HCT116 (cell line): ENCODE data around the gene CDC42BPB.

Experiments
- CEBPB ChIP-seq: IDR thresholded peaks from 2 replicates; pipeline ENCODE4 v1.6.1; 2012; ENCODE audit warnings: low read depth
- EGR1 ChIP-seq: IDR thresholded peaks from 2 replicates; pipeline ENCODE4 v1.6.1; 2012; ENCODE audit warnings: low read depth
- ELF1 ChIP-seq: IDR thresholded peaks from 2 replicates; pipeline ENCODE4 v1.6.1; 2012; ENCODE audit warnings: low read depth, borderline replicate concordance
- FOSL1 ChIP-seq: IDR thresholded peaks from 2 replicates; pipeline ENCODE4 v1.6.1; 2012; ENCODE audit warnings: low read depth
- POLR2A ChIP-seq: IDR thresholded peaks from 2 replicates; pipeline ENCODE4 v1.7.0; 2011; ENCODE audit warnings: borderline replicate concordance; ENCODE audit not compliant: insufficient read depth, insufficient read length; ENCODE audit errors: extremely low read depth
- POLR2AphosphoS5 ChIP-seq: IDR thresholded peaks from 2 replicates; pipeline ENCODE4 v1.6.1; 2011; ENCODE audit warnings: mild to moderate bottlenecking, low read depth, low read length, moderate library complexity
- SIN3A ChIP-seq: IDR thresholded peaks from 2 replicates; pipeline ENCODE4 v1.6.1; 2012; ENCODE audit warnings: low read depth
- SP1 ChIP-seq: IDR thresholded peaks from 2 replicates; pipeline ENCODE4 v1.6.1; 2012; ENCODE audit warnings: low read depth
- TCF7L2 ChIP-seq: IDR thresholded peaks from 2 replicates; pipeline ENCODE4 v1.7.0; 2011; ENCODE audit warnings: borderline replicate concordance, inconsistent platforms; ENCODE audit not compliant: insufficient read depth, insufficient read length; ENCODE audit errors: extremely low read depth
- TF ChIP-seq, protein P1 (sequence below), 3 experiments: fragments of 200-600 bp in 1 of 3; sonication (generic) in 1 of 3; IDR thresholded peaks in 2 of 3; conservative IDR thresholded peaks in 1 of 3; 2 replicates each; pipeline ENCODE4 v1.5.1; 2012 to 2017; ENCODE audit warnings: low read depth in 2 of 3, low read length in 2 of 3, antibody characterized with exemption in 1 of 3, borderline replicate concordance in 1 of 3, control low read depth in 1 of 3, mild to moderate bottlenecking in 1 of 3, mixed read lengths in 1 of 3, mixed run types in 1 of 3, moderate library complexity in 1 of 3; ENCODE audit not compliant: insufficient read depth in 1 of 3

DNA sequence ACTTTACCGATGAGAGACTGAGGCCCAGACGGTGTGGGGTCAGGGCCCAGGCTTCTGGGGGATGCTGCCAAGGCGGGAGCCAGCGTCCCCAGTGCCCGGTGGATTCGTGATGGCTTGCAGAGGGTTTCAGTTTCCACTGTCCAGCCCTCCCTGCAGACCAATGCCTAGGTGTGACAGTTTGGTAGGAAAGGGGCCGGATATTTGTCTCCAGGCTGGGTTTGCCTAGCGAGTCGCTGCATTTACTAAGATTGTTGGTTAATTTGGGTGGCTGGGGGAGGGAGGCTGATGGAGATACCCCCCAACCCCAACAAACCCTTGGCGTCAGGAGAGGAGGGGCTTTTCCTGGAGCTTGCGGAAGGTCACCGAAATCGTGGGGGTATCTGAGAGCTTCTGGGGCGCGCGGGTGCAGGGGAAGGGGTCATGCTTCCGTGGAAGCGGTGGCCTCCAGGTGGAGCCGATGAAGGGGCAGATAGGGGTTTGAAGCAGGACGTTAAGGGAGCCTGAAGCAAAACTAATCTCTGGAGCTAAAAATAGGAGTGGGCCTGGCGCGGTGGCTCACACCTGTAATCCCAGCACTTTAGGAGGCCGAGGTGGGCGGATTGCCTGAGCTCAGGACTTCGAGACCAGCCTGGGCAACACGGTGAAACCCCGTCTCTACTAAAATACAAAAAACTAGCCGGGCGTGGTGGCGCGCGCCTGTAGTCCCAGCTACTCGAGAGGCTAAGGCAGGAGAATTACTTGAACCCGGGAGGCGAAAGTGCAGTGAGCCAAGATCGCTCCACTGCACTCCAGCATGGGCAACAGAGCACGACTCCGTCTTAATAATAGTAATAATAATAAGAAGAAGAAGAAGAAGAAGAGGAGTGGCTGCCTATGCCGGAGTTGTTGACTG lies 1.1 kb upstream of the CDC42BPB start:
- TF ChIP-seq, protein P1, sequence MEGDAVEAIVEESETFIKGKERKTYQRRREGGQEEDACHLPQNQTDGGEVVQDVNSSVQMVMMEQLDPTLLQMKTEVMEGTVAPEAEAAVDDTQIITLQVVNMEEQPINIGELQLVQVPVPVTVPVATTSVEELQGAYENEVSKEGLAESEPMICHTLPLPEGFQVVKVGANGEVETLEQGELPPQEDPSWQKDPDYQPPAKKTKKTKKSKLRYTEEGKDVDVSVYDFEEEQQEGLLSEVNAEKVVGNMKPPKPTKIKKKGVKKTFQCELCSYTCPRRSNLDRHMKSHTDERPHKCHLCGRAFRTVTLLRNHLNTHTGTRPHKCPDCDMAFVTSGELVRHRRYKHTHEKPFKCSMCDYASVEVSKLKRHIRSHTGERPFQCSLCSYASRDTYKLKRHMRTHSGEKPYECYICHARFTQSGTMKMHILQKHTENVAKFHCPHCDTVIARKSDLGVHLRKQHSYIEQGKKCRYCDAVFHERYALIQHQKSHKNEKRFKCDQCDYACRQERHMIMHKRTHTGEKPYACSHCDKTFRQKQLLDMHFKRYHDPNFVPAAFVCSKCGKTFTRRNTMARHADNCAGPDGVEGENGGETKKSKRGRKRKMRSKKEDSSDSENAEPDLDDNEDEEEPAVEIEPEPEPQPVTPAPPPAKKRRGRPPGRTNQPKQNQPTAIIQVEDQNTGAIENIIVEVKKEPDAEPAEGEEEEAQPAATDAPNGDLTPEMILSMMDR (IDR thresholded peaks at IDR 0.05 in 2 of 3, conservative IDR thresholded peaks at IDR 0.05 in 1 of 3; ENCODE audit: borderline replicate concordance in 1 of 3, insufficient read depth in 1 of 3, low read depth in 2 of 3, low read length in 2 of 3), result no peak
- no peak for TF ChIP-seq POLR2A
- no peak for TF ChIP-seq FOSL1
- no peak for TF ChIP-seq POLR2AphosphoS5
- TF ChIP-seq EGR1, result no peak
- TF ChIP-seq ELF1, result no peak
- TF ChIP-seq SP1, result no peak
- no peak for TF ChIP-seq TCF7L2
- TF ChIP-seq SIN3A, result no peak
- no peak for TF ChIP-seq CEBPB
